SK-N-MC (cell line): ENCODE results near the gene MEI4.

Experiments
- EZH2 ChIP-seq: fragments of 200-600 bp; sonication (generic); IDR thresholded peaks from one replicate; pipeline ENCODE4 v1.6.1; 2017; ENCODE audit warnings: antibody characterized with exemption
- POLR2AphosphoS5 ChIP-seq: IDR thresholded peaks from 2 replicates; pipeline ENCODE4 v1.6.1; 2012; ENCODE audit warnings: mild to moderate bottlenecking, low read depth, low read length, borderline replicate concordance

GRCh38 chr6:77776441-77776840 is 123.6 kb downstream of the MEI4 start:
- TF ChIP-seq EZH2, result no peak
- TF ChIP-seq POLR2AphosphoS5, result no peak
